ENCODE measurements around the gene ARL4D.

DNA sequence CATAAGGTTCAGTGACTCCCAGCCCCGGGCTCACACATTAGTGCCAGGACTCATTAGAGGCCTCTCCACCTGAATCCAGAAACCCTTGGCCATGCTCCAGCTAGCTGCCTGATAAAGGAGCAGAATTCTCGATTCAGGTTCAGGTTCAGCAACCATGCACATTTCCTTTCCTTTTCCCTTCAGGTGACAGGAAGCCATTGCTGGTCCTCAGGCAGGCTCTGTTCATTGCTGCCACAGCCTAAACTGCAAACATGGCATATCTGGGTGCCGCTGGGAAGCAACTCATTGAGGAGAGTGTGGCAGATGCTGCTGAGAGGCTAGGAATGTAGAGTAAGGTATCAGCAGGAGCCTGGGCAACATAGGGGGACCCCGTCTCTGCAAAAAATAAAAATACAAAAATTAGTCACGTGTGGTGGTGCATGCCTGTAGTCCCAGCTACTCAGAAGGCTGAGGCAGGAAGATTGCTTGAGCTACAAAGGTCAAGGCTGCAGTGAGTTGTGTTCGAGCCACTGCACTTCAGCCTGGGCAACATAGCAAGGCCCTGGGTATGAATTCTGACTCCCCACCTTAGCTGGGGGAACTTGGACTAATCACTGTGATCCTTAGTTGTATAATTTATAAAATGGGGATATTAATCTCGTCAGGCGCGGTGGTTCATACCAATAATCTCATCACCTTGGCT, 28.7 kb downstream of the ARL4D start:
- no peak for TF ChIP-seq CTCF (IDR thresholded peaks at IDR 0.05)
- no peak for TF ChIP-seq EZH2 (IDR thresholded peaks at IDR 0.05; ENCODE audit: borderline replicate concordance, insufficient read depth, low read depth, low read length, poor library complexity, severe bottlenecking)
